Lower leg skin (tissue), 4 donors: Measurements from ENCODE around the gene NTRK3. TPM values are rescaled to one million over a fixed set of nuclear protein-coding genes. Genes with fewer than 3 reads are reported as not detected.

Source experiments
- DNase-seq, 2 donors: peaks; one replicate each; pipeline ENCODE4 v3.0.0-alpha.2; 2019; ENCODE audit warnings: low spot score in 2 of 2
- H3K4me3 ChIP-seq: fragments of 200-600 bp; sonication (generic); 2 replicates; pipeline ENCODE4 v1.5.1; 2017; ENCODE audit warnings: mild to moderate bottlenecking, low read depth; ENCODE audit not compliant: poor library complexity, severe bottlenecking
- CTCF ChIP-seq, 3 donors: fragments of 450-650 bp; IDR thresholded peaks; one replicate each; pipeline ENCODE4 v1.5.1; 2016; ENCODE audit warnings: antibody characterized with exemption in 3 of 3, mild to moderate bottlenecking in 3 of 3, moderate library complexity in 2 of 3
- POLR2A ChIP-seq, 2 donors: fragments of 450-650 bp; IDR thresholded peaks; one replicate each; pipeline ENCODE4 v1.6.1; 2016 to 2017; ENCODE audit warnings: antibody characterized with exemption in 2 of 2, mild to moderate bottlenecking in 1 of 2, moderate library complexity in 1 of 2
- WGBS, 2 donors: methylation state at CpG; one replicate each; pipeline ENCODE4 v1.1.5; 2018; 5-methylcytosine and 5-hydroxymethylcytosine counted together
- intact Hi-C: fragments of 100-400 bp; cut with DNase I; formaldehyde crosslinking; loops from one replicate; pipeline ENCODE4 v1.15.0; 2023; ENCODE audit warnings: low total_unique reads
- total RNA-seq, 4 donors: library from RNA; depleted of rRNA; stranded (reverse); fragments of >200 nt; gene quantifications; one replicate each; pipeline ENCODE4 v1.1.0, GENCODE V29; 2016

The NTRK3 gene
- total RNA-seq, 4 donors from 2014 or later: 0.97 to 5.4 (median 4.4) TPM

GRCh38 chr15:88066636-88067330 is 189.8 kb downstream of the NTRK3 start:
- TF ChIP-seq POLR2A (IDR thresholded peaks at IDR 0.05) (no peak), CTCF (IDR thresholded peaks at IDR 0.05) (no peak)
- no peak overlapping the region for H3K4me3 ChIP-seq
- peak in 1 of 2 donors; percentile 15 for DNase-seq
- intact Hi-C loops: no loop called here
- WGBS, 2 donors: 63 to 69% methylated on average over 4 of the region's 4 CpGs

GRCh38 chr15:88061452-88061851 is 195.1 kb downstream of the NTRK3 start:
- intact Hi-C loops: no loop called here
- 53 to 67% methylated on average over 9 to 10 of the region's 10 CpGs for WGBS, 2 donors
- TF ChIP-seq CTCF (IDR thresholded peaks at IDR 0.05) (no peak), POLR2A (IDR thresholded peaks at IDR 0.05) (no peak)
- DNase-seq: no peak
- H3K4me3 ChIP-seq: no peak overlapping the region

- no peak overlapping the region for H3K4me3 ChIP-seq
- DNase-seq: no peak
- intact Hi-C loops: no loop called here
- 80 to 86% methylated on average over 4 of the region's 4 CpGs for WGBS, 2 donors
- TF ChIP-seq POLR2A (IDR thresholded peaks at IDR 0.05) (no peak), CTCF (IDR thresholded peaks at IDR 0.05) (no peak)
These were observed 196.2 kb downstream of the NTRK3 start for GRCh38 chr15:88060383-88060782.

- intact Hi-C loops: no loop called here
- WGBS, 2 donors: 81 to 86% methylated on average over 9 of the region's 9 CpGs
- no peak overlapping the region for H3K4me3 ChIP-seq
- DNase-seq: no peak
- TF ChIP-seq POLR2A (IDR thresholded peaks at IDR 0.05) (no peak), CTCF (IDR thresholded peaks at IDR 0.05) (no peak)
These were observed 198.7 kb downstream of the NTRK3 start for GRCh38 chr15:88057836-88058235.

GRCh38 chr15:88049506-88049905 is 207.0 kb downstream of the NTRK3 start:
- WGBS, 2 donors: 61 to 71% methylated on average over 1 of the region's 1 CpG
- DNase-seq: no peak
- no peak overlapping the region for H3K4me3 ChIP-seq
- no peak for TF ChIP-seq POLR2A (IDR thresholded peaks at IDR 0.05)
- no peak for TF ChIP-seq CTCF (IDR thresholded peaks at IDR 0.05)
- intact Hi-C loops: no loop called here

- H3K4me3 ChIP-seq: no peak overlapping the region
- TF ChIP-seq POLR2A (IDR thresholded peaks at IDR 0.05) (no peak), CTCF (IDR thresholded peaks at IDR 0.05) (no peak)
- DNase-seq: no peak
- 74 to 87% methylated on average over 3 of the region's 3 CpGs for WGBS, 2 donors
- intact Hi-C loops: no loop called here
These were observed 207.8 kb downstream of the NTRK3 start for GRCh38 chr15:88048755-88049154.
